Measurements from ENCODE around the gene SCARB1.

Gene SCARB1

GRCh38 chr12:124749725-124750124 lies 113.9 kb downstream of the SCARB1 start (continued):
- TF ChIP-seq, protein P1, sequence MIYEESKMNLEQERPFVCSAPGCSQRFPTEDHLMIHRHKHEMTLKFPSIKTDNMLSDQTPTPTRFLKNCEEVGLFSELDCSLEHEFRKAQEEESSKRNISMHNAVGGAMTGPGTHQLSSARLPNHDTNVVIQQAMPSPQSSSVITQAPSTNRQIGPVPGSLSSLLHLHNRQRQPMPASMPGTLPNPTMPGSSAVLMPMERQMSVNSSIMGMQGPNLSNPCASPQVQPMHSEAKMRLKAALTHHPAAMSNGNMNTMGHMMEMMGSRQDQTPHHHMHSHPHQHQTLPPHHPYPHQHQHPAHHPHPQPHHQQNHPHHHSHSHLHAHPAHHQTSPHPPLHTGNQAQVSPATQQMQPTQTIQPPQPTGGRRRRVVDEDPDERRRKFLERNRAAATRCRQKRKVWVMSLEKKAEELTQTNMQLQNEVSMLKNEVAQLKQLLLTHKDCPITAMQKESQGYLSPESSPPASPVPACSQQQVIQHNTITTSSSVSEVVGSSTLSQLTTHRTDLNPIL (CRISPR knock-in tag; IDR thresholded peaks at IDR 0.05; ENCODE audit: low read depth): no peak
- TF ChIP-seq TOX (CRISPR knock-in tag; IDR thresholded peaks at IDR 0.05; ENCODE audit: borderline replicate concordance): no peak
- TF ChIP-seq ZNF70 (CRISPR knock-in tag; IDR thresholded peaks at IDR 0.05): no peak

- ATAC-seq: no peak; the same call in 2 of the 3 replicates
- no peak for TF ChIP-seq ISL1 (CRISPR knock-in tag; IDR thresholded peaks at IDR 0.05)
- TF ChIP-seq RARB (CRISPR knock-in tag; IDR thresholded peaks at IDR 0.05): no peak
- TF ChIP-seq OSR1 (CRISPR knock-in tag; IDR thresholded peaks at IDR 0.05): no peak
- TF ChIP-seq TSHZ2 (CRISPR knock-in tag; IDR thresholded peaks at IDR 0.05): no peak
These were observed 116.1 kb downstream of the SCARB1 start for GRCh38 chr12:124747426-124748161.

- no peak for ATAC-seq
- no peak for TF ChIP-seq ZNF70 (CRISPR knock-in tag; IDR thresholded peaks at IDR 0.05)
- TF ChIP-seq ZNF8 (CRISPR knock-in tag; IDR thresholded peaks at IDR 0.05): no peak
- no peak for TF ChIP-seq ZFP3 (CRISPR knock-in tag; IDR thresholded peaks at IDR 0.05)
- no peak for TF ChIP-seq ZC3H10 (CRISPR knock-in tag; IDR thresholded peaks at IDR 0.05)
- TF ChIP-seq CSDC2 (CRISPR knock-in tag; IDR thresholded peaks at IDR 0.05): no peak
These were observed 116.8 kb downstream of the SCARB1 start for GRCh38 chr12:124746649-124747425.

DNA sequence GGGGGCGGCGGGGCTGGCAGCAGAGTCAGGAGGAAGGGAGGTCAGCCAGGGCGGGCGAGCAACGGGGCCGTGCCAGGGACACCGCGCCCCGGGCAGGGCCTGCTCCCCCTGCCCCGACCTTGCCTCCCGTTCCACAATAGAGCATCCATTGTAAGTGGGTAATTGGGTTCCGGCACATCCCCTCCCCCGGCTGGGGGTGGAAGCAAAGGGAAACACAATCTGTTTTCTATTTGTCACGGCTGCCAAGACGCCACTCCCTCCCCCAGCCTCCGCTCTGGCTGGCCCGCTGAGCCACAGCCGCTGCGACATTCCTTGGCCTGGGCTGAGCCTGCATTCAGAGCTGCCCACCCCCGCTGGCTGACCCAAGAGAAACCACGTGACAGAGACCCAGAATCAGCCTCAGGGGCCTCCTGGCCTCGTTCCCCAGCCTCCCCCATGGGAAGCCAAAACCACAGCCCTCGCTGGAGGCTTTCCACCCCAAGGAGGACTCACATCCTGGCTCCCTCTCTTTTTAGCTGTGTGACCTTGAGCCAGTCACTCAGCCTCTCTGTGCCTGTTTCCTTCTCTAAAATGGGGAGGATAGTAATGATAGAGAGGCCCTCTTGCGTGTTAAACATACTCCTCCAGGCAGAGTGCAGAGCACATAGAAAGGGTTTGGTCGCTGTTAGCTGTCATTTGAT lies 117.6 kb downstream of the SCARB1 start:
- ATAC-seq: peak; percentile 92
- TF ChIP-seq, protein P2, sequence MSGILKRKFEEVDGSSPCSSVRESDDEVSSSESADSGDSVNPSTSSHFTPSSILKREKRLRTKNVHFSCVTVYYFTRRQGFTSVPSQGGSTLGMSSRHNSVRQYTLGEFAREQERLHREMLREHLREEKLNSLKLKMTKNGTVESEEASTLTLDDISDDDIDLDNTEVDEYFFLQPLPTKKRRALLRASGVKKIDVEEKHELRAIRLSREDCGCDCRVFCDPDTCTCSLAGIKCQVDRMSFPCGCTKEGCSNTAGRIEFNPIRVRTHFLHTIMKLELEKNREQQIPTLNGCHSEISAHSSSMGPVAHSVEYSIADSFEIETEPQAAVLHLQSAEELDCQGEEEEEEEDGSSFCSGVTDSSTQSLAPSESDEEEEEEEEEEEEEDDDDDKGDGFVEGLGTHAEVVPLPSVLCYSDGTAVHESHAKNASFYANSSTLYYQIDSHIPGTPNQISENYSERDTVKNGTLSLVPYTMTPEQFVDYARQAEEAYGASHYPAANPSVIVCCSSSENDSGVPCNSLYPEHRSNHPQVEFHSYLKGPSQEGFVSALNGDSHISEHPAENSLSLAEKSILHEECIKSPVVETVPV (CRISPR knock-in tag; IDR thresholded peaks at IDR 0.05): peak; percentile 67; the same call in 1 of the 2 replicates
- TF ChIP-seq POU6F1 (CRISPR knock-in tag; IDR thresholded peaks at IDR 0.05; ENCODE audit: borderline replicate concordance, low read depth) (no peak), GLIS3 (CRISPR knock-in tag; IDR thresholded peaks at IDR 0.05) (peak; percentile 60), ZC3H10 (CRISPR knock-in tag; IDR thresholded peaks at IDR 0.05) (no peak), SNAI2 (CRISPR knock-in tag; IDR thresholded peaks at IDR 0.05) (peak; percentile 12; the same call in 1 of the 2 replicates), ZNF565 (CRISPR knock-in tag; conservative IDR thresholded peaks at IDR 0.05; ENCODE audit: low read depth) (no peak), ZNF70 (CRISPR knock-in tag; IDR thresholded peaks at IDR 0.05) (no peak), ARNTL (CRISPR knock-in tag; IDR thresholded peaks at IDR 0.05; ENCODE audit: borderline replicate concordance, low read depth) (no peak), BACH2 (CRISPR knock-in tag; IDR thresholded peaks at IDR 0.05; ENCODE audit: borderline replicate concordance) (no peak), TCF4 (CRISPR knock-in tag; IDR thresholded peaks at IDR 0.05; ENCODE audit: borderline replicate concordance) (peak; percentile 90), PPARA (CRISPR knock-in tag; IDR thresholded peaks at IDR 0.05; ENCODE audit: borderline replicate concordance) (no peak), ZNF8 (CRISPR knock-in tag; IDR thresholded peaks at IDR 0.05) (0 out of 2 replicates have a peak, but pooled peaks have one; percentile 23), TSHZ2 (CRISPR knock-in tag; IDR thresholded peaks at IDR 0.05) (peak; percentile 81), ESRRG (CRISPR knock-in tag; IDR thresholded peaks at IDR 0.05) (no peak), CSDC2 (CRISPR knock-in tag; IDR thresholded peaks at IDR 0.05) (no peak)
- TF ChIP-seq, protein P3, sequence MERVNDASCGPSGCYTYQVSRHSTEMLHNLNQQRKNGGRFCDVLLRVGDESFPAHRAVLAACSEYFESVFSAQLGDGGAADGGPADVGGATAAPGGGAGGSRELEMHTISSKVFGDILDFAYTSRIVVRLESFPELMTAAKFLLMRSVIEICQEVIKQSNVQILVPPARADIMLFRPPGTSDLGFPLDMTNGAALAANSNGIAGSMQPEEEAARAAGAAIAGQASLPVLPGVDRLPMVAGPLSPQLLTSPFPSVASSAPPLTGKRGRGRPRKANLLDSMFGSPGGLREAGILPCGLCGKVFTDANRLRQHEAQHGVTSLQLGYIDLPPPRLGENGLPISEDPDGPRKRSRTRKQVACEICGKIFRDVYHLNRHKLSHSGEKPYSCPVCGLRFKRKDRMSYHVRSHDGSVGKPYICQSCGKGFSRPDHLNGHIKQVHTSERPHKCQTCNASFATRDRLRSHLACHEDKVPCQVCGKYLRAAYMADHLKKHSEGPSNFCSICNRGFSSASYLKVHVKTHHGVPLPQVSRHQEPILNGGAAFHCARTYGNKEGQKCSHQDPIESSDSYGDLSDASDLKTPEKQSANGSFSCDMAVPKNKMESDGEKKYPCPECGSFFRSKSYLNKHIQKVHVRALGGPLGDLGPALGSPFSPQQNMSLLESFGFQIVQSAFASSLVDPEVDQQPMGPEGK (CRISPR knock-in tag; IDR thresholded peaks at IDR 0.05; ENCODE audit: borderline replicate concordance): peak; percentile 75; the same call in 1 of the 2 replicates
